Naive thymus-derived CD4-positive, alpha-beta T cell (primary cell): Measurements from ENCODE around the gene ABCC9. TPM values are rescaled to one million over a fixed set of nuclear protein-coding genes. Genes with fewer than 3 reads are reported as not detected.

ENCODE experiments used
- ATAC-seq: fragments of 150-1000 bp; cut with Tn5 transposase; 2 replicates; pipeline ENCODE4 v1.10.0; 2021; ENCODE audit warnings: mild to moderate bottlenecking, moderate library complexity
- CTCF ChIA-PET: fragments of 350-600 bp; sonication (Branson Sonifier 250); formaldehyde crosslinking; loops from one replicate; lab custom pipeline; 2021; ENCODE audit warnings: antibody characterized with exemption; lab: Charles Lee
- POLR2A ChIA-PET: fragments of 350-600 bp; sonication (Branson Sonifier 250); formaldehyde crosslinking; loops from one replicate; lab custom pipeline; 2021; ENCODE audit warnings: antibody characterized with exemption, inconsistent platforms; lab: Charles Lee
- DNase-seq, 9 donors: peaks; one replicate each; pipeline versions ENCODE4 v3.0.0 to v3.0.0-alpha.2; 2020 to 2022; ENCODE audit warnings: mixed read lengths in 1 of 9
- H3K27ac ChIP-seq: one replicate; pipeline ENCODE4 v1.7.0; 2013; ENCODE audit warnings: mild to moderate bottlenecking, low read depth, low read length, moderate library complexity
- H3K27me3 ChIP-seq, 2 donors: one replicate each; pipeline ENCODE4 v1.7.0; 2013; ENCODE audit warnings: low read length in 2 of 2, mild to moderate bottlenecking in 2 of 2, moderate library complexity in 2 of 2; ENCODE audit not compliant: control insufficient read depth in 2 of 2, insufficient read depth in 2 of 2
- H3K36me3 ChIP-seq, 3 experiments: 1 replicate in 2 of 3; 2 replicates in 1 of 3; pipeline ENCODE4 v1.7.0; 2013; ENCODE audit warnings: low read length in 3 of 3, mild to moderate bottlenecking in 3 of 3, moderate library complexity in 1 of 3; ENCODE audit not compliant: insufficient read depth in 3 of 3, control insufficient read depth in 2 of 3
- H3K4me1 ChIP-seq, 2 donors: one replicate each; pipeline ENCODE4 v1.7.0; 2013; ENCODE audit warnings: low read length in 2 of 2, mild to moderate bottlenecking in 2 of 2, moderate library complexity in 1 of 2; ENCODE audit not compliant: control insufficient read depth in 2 of 2, insufficient read depth in 2 of 2
- H3K4me3 ChIP-seq: 2 replicates; pipeline ENCODE4 v1.7.0; 2013; ENCODE audit warnings: mild to moderate bottlenecking, low read length
- H3K9me3 ChIP-seq, 3 experiments: 1 replicate in 2 of 3; 2 replicates in 1 of 3; pipeline ENCODE4 v1.7.0; 2013; ENCODE audit warnings: low read length in 3 of 3; ENCODE audit not compliant: control insufficient read depth in 2 of 3
- H3K27ac Mint-ChIP-seq, 9 donors: one replicate each; pipeline ENCODE4 v1.8.0; 2020 to 2022; ENCODE audit warnings: mixed read lengths in 9 of 9, mild to moderate bottlenecking in 8 of 9, moderate library complexity in 5 of 9, inconsistent platforms in 2 of 9
- H3K27me3 Mint-ChIP-seq, 5 donors: one replicate each; pipeline ENCODE4 v1.8.0; 2021 to 2022; ENCODE audit warnings: mixed read lengths in 5 of 5, mild to moderate bottlenecking in 1 of 5
- H3K36me3 Mint-ChIP-seq, 5 donors: one replicate each; pipeline ENCODE4 v1.8.0; 2020 to 2022; ENCODE audit warnings: mixed read lengths in 5 of 5, mild to moderate bottlenecking in 3 of 5, inconsistent platforms in 1 of 5
- H3K4me1 Mint-ChIP-seq, 7 donors: one replicate each; pipeline ENCODE4 v1.8.0; 2020 to 2022; ENCODE audit warnings: mixed read lengths in 7 of 7, mild to moderate bottlenecking in 3 of 7, inconsistent platforms in 1 of 7
- H3K4me3 Mint-ChIP-seq, 10 donors: one replicate each; pipeline ENCODE4 v1.8.0; 2020 to 2022; ENCODE audit warnings: mild to moderate bottlenecking in 10 of 10, mixed read lengths in 10 of 10, moderate library complexity in 6 of 10, inconsistent platforms in 2 of 10
- H3K9me3 Mint-ChIP-seq, 11 donors: one replicate each; pipeline ENCODE4 v1.8.0; 2020 to 2022; ENCODE audit warnings: mixed read lengths in 11 of 11, mild to moderate bottlenecking in 4 of 11, inconsistent platforms in 1 of 11, moderate library complexity in 1 of 11
- intact Hi-C, 2 donors: fragments of 100-400 bp; cut with micrococcal nuclease; formaldehyde crosslinking; loops; one replicate each; pipeline ENCODE4 v1.15.1; 2023
- polyA plus RNA-seq, 2 donors: library from polyadenylated mRNA; unstranded; fragments of 300-500 nt; fragmentation: Illumina TruSeq; gene quantifications; one replicate each; pipeline ENCODE4 v1.2.3, GENCODE V29; 2021
- total RNA-seq, 6 experiments: library from RNA in 5 of 6; stranded (reverse) in 5 of 6; gene quantifications; 1 replicate in 5 of 6; 2 replicates in 1 of 6; pipeline ENCODE4 v1.2.3 and lab custom pipeline; 2021 to 2026

The ABCC9 gene
- total and polyA plus RNA-seq, 7 experiments from 2014 or later = 0.05 TPM; not detected in 6

GRCh38 chr12:21983095-21983494, 41.9 kb upstream of the ABCC9 start:
- H3K4me1 Mint-ChIP-seq = peaks cover 0 to 3% (median 0%) of the 10 kb centered on the region in 7 donors
- H3K36me3 ChIP-seq = no peaks in the 10 kb centered on the region
- no peak overlapping the region for H3K4me3 ChIP-seq
- H3K4me3 Mint-ChIP-seq = no peak overlapping the region
- intact Hi-C loops = no loop called here
- H3K9me3 Mint-ChIP-seq = peaks cover 0 to 3% (median 0%) of the 10 kb centered on the region in 11 donors
- no peak for ATAC-seq
- peaks cover 15 to 29% (median 28%) of the 10 kb centered on the region in 5 donors for H3K27me3 Mint-ChIP-seq
- no peaks in the 10 kb centered on the region for H3K4me1 ChIP-seq
- DNase-seq = no peak
- no peaks in the 10 kb centered on the region for H3K9me3 ChIP-seq
- H3K36me3 Mint-ChIP-seq = no peaks in the 10 kb centered on the region
- no peaks in the 10 kb centered on the region for H3K27me3 ChIP-seq
- H3K27ac ChIP-seq = no peak overlapping the region
- ChIA-PET POLR2A (no interaction called here), CTCF (no interaction called here)
- no peak overlapping the region for H3K27ac Mint-ChIP-seq

GRCh38 chr12:21980544-21980943, 39.3 kb upstream of the ABCC9 start:
- peaks cover 0 to 3% (median 0%) of the 10 kb centered on the region in 11 donors for H3K9me3 Mint-ChIP-seq
- Histone ChIP-seq H3K27me3 (no peaks in the 10 kb centered on the region), H3K4me1 (no peaks in the 10 kb centered on the region), H3K36me3 (no peaks in the 10 kb centered on the region), H3K27ac (no peak overlapping the region), H3K4me3 (no peak overlapping the region), H3K9me3 (no peaks in the 10 kb centered on the region)
- CTCF ChIA-PET = no interaction called here
- peaks cover 0 to 3% (median 0%) of the 10 kb centered on the region in 7 donors for H3K4me1 Mint-ChIP-seq
- intact Hi-C loops = no loop called here
- DNase-seq (no peak), ATAC-seq (no peak)
- H3K27me3 Mint-ChIP-seq = peaks cover 11 to 22% (median 13%) of the 10 kb centered on the region in 5 donors
- POLR2A ChIA-PET = no interaction called here
- H3K27ac Mint-ChIP-seq = no peak overlapping the region
- no peak overlapping the region for H3K4me3 Mint-ChIP-seq
- no peaks in the 10 kb centered on the region for H3K36me3 Mint-ChIP-seq

- POLR2A ChIA-PET = no interaction called here
Measured at GRCh38 chr12:21975293-21975692, 34.1 kb upstream of the ABCC9 start.

GRCh38 chr12:21973221-21973620, 32.0 kb upstream of the ABCC9 start:
- H3K36me3 Mint-ChIP-seq = no peaks in the 10 kb centered on the region
- H3K9me3 Mint-ChIP-seq = peaks cover 0 to 3% (median 0%) of the 10 kb centered on the region in 11 donors
- ChIA-PET CTCF (interaction anchor here (0.6 kb wide), 1 partner anchor 40 kb away, joined by 3 read pairs; no protein-coding TSS in a partner anchor), POLR2A (no interaction called here)
- no peak overlapping the region for H3K4me3 Mint-ChIP-seq
- DNase-seq (no peak), ATAC-seq (no peak)
- no peak overlapping the region for H3K27ac ChIP-seq
- H3K27me3 Mint-ChIP-seq = peaks cover 0 to 12% (median 2%) of the 10 kb centered on the region in 5 donors
- H3K4me1 ChIP-seq = no peaks in the 10 kb centered on the region
- H3K27ac Mint-ChIP-seq = no peak overlapping the region
- H3K4me1 Mint-ChIP-seq = no peaks in the 10 kb centered on the region
- H3K4me3 ChIP-seq = no peak overlapping the region
- no peaks in the 10 kb centered on the region for H3K36me3 ChIP-seq
- intact Hi-C loops = no loop called here
- no peaks in the 10 kb centered on the region for H3K27me3 ChIP-seq
- H3K9me3 ChIP-seq = no peaks in the 10 kb centered on the region

More at GRCh38 chr12:21975293-21975692, 34.1 kb upstream of the ABCC9 start:
- peaks cover 0 to 4% (median 0%) of the 10 kb centered on the region in 11 donors for H3K9me3 Mint-ChIP-seq
- H3K27ac Mint-ChIP-seq = no peak overlapping the region
- H3K4me3 Mint-ChIP-seq = no peak overlapping the region
- intact Hi-C loops = no loop called here
- H3K27me3 Mint-ChIP-seq = peaks cover 0 to 15% (median 9%) of the 10 kb centered on the region in 5 donors
- no peaks in the 10 kb centered on the region for H3K36me3 ChIP-seq
- no peak overlapping the region for H3K4me3 ChIP-seq
- H3K27me3 ChIP-seq = no peaks in the 10 kb centered on the region
- ATAC-seq (no peak), DNase-seq (no peak)
- H3K36me3 Mint-ChIP-seq = no peaks in the 10 kb centered on the region
- CTCF ChIA-PET = no interaction called here
- no peaks in the 10 kb centered on the region for H3K4me1 ChIP-seq
- no peak overlapping the region for H3K27ac ChIP-seq
- no peaks in the 10 kb centered on the region for H3K9me3 ChIP-seq
- H3K4me1 Mint-ChIP-seq = peaks cover 0 to 3% (median 0%) of the 10 kb centered on the region in 7 donors

GRCh38 chr12:21972055-21972454, 30.8 kb upstream of the ABCC9 start:
- H3K36me3 Mint-ChIP-seq = no peaks in the 10 kb centered on the region
- Histone ChIP-seq H3K4me3 (no peak overlapping the region), H3K9me3 (no peaks in the 10 kb centered on the region), H3K27me3 (no peaks in the 10 kb centered on the region), H3K36me3 (no peaks in the 10 kb centered on the region), H3K27ac (no peak overlapping the region), H3K4me1 (no peaks in the 10 kb centered on the region)
- peaks cover 0 to 6% (median 0%) of the 10 kb centered on the region in 11 donors for H3K9me3 Mint-ChIP-seq
- POLR2A ChIA-PET = no interaction called here
- H3K27me3 Mint-ChIP-seq = peaks cover 0 to 12% (median 2%) of the 10 kb centered on the region in 5 donors
- H3K27ac Mint-ChIP-seq = no peak overlapping the region
- CTCF ChIA-PET = no interaction called here
- ATAC-seq = no peak
- H3K4me3 Mint-ChIP-seq = no peak overlapping the region
- DNase-seq = no peak
- intact Hi-C loops = no loop called here
- H3K4me1 Mint-ChIP-seq = no peaks in the 10 kb centered on the region

- Histone ChIP-seq H3K9me3 (no peaks in the 10 kb centered on the region), H3K4me1 (no peaks in the 10 kb centered on the region), H3K27ac (no peak overlapping the region), H3K27me3 (no peaks in the 10 kb centered on the region), H3K36me3 (no peaks in the 10 kb centered on the region), H3K4me3 (no peak overlapping the region)
- Mint-ChIP-seq H3K27ac (no peak overlapping the region), H3K4me1 (no peaks in the 10 kb centered on the region), H3K36me3 (no peaks in the 10 kb centered on the region), H3K9me3 (peaks cover 0 to 7% (median 0%) of the 10 kb centered on the region in 11 donors), H3K27me3 (peaks cover 0 to 12% (median 2%) of the 10 kb centered on the region in 5 donors), H3K4me3 (no peak overlapping the region)
- CTCF ChIA-PET = no interaction called here
- DNase-seq = no peak
- ATAC-seq = no peak
- POLR2A ChIA-PET = no interaction called here
- intact Hi-C loops = no loop called here
Measured at GRCh38 chr12:21971344-21971743, 30.1 kb upstream of the ABCC9 start.

- no peak for DNase-seq
- Mint-ChIP-seq H3K27me3 (peaks cover 2 to 26% (median 17%) of the 10 kb centered on the region in 5 donors), H3K4me1 (no peaks in the 10 kb centered on the region), H3K4me3 (no peak overlapping the region), H3K9me3 (peaks cover 0 to 21% (median 6%) of the 10 kb centered on the region in 11 donors), H3K27ac (no peak overlapping the region), H3K36me3 (no peaks in the 10 kb centered on the region)
- no peak for ATAC-seq
- Histone ChIP-seq H3K27me3 (no peaks in the 10 kb centered on the region), H3K4me3 (no peak overlapping the region), H3K4me1 (no peaks in the 10 kb centered on the region), H3K9me3 (no peaks in the 10 kb centered on the region), H3K27ac (no peak overlapping the region), H3K36me3 (no peaks in the 10 kb centered on the region)
- CTCF ChIA-PET = no interaction called here
- intact Hi-C loops = no loop called here
- POLR2A ChIA-PET = no interaction called here
Measured at GRCh38 chr12:21962821-21963220, 21.6 kb upstream of the ABCC9 start.
